ENCODE measurements around the gene SCN4B.
A peak's percentile ranks its signal among the peaks of the same experiment; 100 is the strongest.
"Not testable (repeated sequence)": the region's sequence is repeated elsewhere in the genome, so short reads cannot be mapped to it uniquely, and the experiment has no call there.

SCN4B gene, protein sequence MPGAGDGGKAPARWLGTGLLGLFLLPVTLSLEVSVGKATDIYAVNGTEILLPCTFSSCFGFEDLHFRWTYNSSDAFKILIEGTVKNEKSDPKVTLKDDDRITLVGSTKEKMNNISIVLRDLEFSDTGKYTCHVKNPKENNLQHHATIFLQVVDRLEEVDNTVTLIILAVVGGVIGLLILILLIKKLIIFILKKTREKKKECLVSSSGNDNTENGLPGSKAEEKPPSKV
- 0 reads per million in 2 experiments for total RNA-seq

DNA sequence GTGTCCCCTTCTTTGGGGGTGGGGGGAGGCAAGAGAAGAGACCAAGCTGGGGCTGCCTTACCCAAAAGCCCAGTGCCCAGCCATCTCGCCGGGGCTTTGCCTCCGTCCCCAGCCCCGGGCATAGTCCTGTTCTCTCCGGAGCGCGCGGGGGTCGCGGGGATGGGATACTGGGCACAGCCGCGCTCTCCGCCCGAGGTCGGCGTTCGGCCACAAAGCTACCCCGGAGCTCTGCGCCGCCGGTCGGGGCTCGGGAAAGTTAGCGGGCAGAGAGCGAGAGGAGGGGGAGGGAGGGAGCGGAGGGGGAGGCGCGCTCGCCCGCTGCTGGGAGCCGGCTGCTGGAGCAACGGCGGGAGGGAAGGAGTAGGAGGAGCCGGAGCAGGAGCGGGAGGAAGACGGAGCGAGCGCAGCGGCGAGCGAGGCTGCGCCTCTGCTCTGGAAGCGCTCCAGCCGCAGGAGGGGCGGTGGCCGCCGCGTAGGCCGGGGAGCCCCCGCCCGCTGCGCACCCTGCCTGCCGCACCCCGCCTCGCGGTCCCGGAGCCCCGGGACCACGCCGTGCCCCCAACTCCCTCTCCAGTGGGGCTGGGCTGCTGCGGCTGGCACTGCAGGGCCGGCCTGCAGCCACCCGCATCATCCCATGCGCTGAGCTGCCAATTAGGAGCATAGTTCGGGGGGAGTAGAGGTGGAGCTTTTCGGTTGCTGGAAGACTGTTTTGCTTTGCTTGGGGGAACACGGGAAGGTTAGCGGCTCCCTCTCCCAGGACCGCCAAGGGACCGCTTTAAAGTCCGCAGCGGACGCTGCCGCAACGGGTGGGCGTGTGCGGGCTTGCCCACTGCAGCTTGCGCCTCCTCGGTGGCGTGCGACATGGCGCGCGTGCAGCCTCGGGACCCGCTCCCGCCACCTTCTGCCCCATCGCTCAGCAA is at the start of gene SCN4B:
Gene SCN4B, minus strand, starts transcription at position 272 of the 920 bp plus-strand sequence. Its CDS starts 150 bp downstream, at position 122.
- no peak for DNase-seq (ENCODE audit: low read depth)

DNA sequence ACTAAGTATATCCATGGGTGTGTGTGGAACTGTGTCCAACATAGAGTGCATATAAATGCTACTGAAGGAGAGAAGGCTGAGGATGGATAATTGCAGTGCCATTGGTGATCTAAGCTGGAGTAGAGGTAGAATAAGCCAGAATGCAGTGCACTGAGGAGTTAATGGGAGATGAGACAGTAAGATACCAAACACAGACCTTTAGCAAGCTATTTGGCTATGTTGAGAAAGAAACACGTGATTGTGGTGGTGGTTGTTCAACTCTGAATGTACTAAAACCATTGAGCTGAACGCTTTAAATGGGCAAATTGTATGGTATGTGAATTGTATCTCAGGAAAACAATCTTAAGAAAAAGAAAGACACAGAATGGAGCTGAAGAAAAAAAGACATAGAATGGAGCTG is 49.3 kb upstream of the SCN4B start:
- DNase-seq (ENCODE audit: low read depth): no peak

DNA sequence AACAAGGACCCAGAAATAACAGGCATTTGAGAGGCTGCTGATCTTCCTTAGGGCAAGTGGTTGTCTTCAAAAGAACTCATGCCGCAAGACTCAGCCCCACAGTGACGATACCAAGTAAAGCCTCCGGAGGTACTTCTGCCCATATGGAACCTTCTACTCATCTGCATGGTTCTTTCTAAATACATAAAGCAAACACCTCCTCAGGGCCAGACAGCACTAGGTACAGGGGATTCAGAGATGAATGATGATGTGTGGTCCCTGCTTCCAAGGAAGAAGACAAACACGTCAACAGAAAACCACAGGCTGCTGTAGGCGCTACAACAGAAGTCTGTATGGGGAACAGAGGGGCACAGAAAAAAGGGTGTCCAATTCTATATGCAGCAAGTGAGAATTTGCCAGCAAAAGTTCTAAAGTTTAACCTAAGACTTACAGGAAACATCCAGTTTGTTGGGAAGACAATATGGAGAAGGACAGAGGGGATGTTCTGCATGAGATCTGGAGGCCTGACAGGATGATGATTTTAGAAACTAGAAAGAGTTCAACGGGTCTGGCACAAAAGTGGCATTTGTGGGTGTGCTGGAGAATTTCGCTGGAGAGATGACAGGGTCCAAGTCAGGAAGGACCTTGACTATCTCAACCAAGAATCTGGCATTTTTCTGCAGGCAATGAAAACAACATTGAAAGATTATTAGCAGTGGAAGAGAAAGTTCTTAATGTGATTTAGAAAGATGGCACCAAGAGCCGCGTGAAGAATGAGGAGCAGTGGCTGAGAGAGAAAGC is 48.5 kb upstream of the SCN4B start:
- DNase-seq (ENCODE audit: low read depth): no peak

DNA sequence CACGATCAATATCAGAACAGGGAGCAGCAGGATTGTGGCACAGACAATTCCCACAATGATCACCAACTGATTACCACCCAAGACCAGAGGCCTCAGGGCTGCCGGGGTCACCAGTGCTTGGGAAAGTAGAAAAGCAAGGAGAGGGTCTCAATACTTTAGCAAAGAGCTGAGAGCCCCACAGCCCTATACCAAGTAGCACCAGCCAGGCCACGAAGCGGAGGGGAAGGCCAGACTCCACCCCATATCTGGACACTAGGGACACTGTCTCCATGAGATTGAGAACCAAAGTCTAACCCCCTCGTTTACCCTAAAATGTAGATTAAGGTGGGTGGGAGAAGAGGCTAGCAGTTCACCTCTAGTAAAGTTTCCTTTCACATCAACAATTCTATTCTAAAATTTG is 47.9 kb upstream of the SCN4B start:
- DNase-seq (ENCODE audit: low read depth): no peak

DNA sequence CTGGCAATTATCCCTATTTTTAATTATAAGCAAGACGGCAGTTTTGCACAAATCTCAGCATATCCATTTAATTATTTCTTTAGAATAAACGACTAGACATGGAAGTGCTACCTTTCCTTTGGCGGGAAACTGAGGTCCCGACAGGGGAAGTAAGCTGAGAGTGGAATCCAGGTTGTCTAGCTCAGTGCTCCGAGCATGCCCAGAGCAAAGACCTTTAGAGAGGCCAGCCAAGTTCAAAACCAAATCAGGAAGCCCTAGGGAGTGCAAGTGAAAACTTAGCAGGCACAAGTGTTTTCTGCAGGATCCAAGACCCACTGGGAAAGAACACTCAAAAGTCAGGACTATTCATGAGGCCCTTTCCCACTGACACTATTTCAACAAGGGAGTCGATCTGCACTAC is 46.5 kb upstream of the SCN4B start:
- DNase-seq (ENCODE audit: low read depth): no peak

DNA sequence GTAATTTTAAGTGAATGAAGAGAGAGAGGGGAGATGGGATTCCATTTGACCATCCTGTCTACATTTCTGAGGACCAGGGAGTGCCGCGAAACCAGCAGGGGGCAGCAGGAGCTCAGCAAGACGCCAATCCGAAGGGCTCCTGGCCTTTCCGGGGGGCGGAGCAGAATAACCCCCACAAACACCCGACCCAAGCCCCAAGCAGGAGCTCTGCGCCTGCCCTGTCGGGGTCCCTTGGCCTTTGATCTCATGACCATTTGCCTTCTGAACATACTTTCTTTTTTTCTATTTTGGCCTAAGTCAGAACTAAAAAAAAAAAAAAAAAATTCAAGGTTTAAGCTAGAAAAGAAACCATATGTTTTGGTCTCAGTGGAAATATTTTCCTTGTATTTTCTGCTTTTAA is 45.7 kb upstream of the SCN4B start:
- DNase-seq (ENCODE audit: low read depth): peak; percentile 75

DNA sequence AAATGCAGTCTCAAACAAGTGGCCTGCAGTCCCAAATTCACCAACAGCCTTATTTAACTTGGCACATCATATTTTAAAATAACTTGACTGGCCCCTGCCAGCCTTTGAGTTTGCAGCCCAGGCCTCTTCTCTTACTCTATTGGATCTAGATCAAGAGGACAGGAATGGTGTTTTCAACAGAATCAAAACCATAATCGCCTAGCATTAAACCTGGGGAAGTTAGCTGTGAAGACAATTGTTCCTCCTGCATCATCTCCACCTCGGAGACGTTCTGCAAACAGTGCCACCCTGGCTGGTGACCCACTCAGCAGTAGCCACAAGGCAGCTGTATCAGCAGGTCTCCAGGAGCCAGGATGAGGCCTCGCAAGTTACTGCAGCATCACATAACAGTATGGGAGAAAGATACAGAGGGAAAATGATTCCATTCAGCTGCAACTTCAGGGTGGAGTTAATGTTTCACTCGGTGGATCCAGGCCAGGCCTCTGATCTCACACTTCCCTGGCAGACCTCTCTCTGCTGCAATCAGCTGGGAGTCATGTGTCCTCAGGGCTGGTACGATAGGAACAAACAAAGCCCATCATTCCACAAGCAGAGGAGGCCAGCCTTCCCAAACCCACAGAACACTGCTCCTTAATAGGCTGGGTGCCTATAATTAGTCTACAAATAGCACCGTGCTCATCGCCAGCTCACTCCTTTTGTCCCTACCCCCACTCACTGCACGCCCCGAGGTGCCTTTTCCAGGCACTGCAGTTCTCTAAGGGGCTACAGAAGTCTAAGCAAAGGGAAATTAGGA is 42.4 kb upstream of the SCN4B start:
- no peak for DNase-seq (ENCODE audit: low read depth)

DNA sequence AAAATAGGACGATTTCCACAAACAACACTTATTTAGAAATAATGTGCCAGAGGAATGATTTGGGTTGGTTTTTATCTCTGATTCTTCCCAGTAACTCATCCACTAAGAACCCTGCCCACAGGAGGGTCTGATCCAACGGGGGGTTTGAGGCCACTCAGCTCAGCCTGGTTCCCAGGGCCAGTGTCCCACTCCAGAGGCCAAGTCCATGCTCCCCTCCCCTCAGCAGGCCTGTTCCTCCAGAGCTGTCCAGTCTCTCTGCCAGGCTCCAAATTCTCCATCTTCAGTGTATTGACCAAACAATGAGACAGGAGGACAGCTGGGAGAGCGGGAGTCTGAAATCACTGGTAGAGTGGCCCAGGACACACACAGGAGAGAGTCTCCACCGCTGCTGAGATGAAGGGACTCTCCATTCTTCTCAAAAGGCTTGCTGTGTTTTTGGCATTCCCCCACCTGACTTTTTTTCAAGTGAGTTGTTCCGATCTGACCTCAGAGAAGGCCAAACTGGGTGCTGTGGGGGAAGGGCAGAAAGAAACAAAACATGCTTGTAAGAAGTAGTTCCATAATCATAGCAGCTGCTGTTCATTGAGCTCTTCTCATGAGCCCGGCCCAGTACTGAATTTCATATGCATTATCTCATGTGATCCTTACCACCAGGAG is 41.4 kb upstream of the SCN4B start:
- DNase-seq (ENCODE audit: low read depth): no peak

DNA sequence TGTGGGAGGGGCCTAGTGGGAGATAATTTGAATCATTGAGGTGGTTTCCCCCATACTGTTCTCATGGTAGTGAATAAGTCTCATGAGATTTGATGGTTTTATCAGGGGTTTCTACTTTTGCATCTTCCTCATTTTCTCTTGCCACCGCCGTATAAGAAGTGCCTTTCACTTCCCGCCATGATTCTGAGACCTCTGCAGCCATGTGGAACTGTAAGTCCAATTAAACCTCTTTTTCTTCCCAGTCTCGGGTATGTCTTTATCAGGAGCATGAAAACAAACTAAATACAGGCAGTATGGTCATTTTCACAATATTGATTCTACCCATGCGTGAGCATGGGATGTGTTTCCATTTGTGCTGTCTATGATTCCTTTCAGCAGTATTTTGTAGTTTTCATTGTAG is 40.2 kb upstream of the SCN4B start:
- not testable (repeated sequence) for DNase-seq (ENCODE audit: low read depth)

DNA sequence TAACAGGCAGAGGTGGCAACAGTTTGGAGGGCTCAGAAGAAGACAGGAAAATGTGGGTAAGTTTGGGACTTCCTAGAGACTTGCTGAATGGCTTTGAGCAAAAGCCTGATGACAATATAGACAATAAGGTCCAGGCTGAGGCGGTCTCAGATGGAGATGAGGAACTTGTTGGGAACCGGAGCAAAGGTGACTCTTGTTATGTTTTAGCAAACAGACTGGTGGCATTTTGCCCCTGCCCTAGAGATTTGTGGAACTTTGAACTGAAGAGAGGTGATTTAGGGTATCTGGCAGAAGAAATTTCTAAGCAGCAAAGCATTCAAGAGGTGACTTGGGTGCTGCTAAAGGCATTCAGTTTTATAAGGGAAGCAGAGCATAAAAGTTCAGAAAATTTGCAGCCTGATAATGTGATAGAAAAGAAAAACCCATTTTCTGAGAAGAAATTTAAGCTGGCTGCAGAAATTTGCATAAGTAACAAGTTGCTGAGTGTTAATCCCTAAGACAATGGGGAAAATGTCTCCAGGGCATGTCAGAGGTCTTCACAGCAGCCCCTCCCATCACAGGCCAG is 38.4 kb upstream of the SCN4B start:
- not testable (repeated sequence) for DNase-seq (ENCODE audit: low read depth)

DNA sequence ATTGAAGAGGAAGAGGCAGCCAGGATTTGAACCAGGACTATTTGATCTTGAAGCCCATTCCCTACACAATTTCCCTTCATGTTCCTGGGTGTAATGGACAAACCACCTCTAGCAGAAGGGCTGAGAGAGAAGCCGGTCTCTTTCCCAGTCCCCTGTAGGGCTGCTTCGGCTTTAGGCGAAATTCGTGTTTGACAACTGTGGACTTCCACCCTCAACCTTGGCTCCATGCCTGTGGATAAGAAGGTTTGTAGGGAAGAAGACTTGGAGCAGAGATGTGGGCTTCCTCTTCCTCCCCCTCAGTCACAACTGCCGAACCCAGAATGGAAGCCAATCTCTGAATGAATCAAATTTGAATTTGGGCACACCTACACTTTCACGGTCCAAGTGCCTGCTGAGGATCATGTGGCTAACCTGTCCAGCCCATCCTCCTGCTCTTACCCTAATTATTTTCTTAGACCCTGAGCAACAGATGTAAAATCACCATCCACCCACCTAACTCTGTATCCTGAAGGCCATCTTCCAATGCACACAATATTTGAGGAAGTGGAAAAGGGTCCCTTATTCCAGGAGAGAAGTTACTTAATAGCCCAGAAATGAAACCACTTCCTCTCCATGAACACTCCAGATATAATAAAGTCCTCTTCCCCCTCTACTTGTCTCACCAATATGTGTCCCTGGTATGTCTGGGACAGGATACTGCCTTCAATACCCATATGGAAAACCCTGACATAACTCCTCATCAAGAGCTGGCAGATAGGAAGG is 33.9 kb upstream of the SCN4B start:
- DNase-seq (ENCODE audit: low read depth): no peak

DNA sequence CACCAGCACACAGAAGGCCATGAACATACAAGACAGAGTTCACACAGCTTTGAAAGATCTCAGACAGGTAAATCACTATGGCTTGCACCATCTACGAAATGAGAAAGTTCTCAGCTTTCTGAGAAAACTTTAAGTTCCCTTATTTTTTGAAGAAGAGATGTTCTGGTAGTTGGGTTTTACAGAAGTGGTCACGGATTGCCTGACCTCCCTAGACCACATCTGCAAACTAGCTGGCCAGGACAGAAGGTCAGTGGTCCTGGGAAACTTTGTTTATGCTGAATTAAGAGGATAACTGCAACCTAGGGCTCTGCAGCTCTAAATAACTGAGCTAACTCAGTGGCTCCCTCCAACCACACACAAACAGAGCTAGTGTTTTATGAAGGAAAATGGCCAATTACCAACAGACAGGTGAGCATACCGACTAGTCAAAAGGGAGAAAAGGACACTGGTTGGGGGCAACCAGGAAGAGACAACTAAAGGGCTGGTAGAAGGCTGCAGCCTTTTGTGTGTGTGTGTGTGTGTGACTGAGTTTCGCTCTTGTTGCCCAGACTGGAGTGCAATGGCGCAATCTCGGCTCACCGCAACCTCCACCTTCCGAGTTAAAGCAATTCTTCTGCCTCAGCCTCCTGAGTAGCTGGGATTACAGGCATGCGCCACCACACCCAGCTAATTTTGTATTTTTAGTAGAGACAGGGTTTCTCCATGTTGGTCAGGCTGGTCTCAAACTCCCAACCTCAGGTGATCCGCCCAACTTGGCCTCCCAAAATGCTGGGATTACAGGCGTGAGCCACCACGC is 32.4 kb upstream of the SCN4B start:
- no peak for DNase-seq (ENCODE audit: low read depth)

DNA sequence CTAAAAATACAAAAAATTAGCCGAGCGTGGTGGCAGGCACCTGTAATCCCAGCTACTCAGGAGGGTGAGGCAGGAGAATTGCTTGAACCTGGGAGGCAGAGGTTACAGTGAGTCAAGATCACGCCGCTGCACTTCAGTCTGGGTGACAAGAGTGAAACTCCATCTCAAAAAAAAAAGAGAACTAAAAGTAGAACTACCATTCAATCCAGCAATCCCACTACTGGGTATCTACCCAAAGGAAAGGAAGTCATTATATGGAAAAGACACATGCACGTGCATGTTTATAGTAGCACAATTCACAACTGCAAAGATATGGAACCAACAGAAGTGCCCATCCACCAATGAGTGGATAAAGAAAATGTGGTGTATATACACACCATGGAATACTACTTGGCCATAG is 31.1 kb upstream of the SCN4B start:
- DNase-seq (ENCODE audit: low read depth): not testable (repeated sequence)

DNA sequence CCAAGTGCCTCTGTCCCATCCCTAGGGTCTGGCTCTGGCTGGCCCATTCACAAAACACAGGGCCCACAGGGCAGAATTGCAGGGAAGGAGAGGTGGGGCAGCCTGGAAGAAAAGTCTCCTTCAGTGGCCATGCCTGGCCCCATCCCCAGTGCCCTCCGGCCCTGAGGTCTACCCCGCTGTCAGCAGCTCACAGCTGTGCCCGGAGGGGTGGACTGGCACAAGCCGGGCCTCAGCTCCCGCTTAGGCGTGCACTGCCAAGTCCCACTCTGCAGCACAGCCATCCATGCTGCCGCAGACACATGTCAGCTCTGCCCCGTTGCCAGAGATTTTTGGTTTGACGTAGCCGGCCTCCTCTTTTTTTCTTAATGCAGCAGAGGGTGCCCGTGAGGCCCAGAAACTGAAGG is 27.7 kb upstream of the SCN4B start:
- no peak for DNase-seq (ENCODE audit: low read depth)

DNA sequence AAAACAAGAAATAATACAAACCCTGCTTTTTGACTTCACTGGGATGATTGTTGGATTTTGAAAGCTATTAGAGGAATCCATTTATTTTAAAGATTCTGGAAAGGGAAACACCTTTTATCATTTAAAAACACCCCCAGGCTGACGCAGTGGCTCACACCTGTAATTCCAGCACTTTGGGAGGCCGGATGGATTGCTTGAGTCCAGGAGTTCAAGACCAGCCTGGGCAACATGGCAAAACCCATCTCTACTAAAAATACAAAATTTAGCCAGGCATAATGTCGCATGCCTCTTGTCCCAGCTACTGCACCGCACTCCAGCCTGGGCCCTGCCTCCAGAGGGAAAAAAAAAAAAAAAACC is 24.1 kb upstream of the SCN4B start:
- DNase-seq (ENCODE audit: low read depth): no peak

DNA sequence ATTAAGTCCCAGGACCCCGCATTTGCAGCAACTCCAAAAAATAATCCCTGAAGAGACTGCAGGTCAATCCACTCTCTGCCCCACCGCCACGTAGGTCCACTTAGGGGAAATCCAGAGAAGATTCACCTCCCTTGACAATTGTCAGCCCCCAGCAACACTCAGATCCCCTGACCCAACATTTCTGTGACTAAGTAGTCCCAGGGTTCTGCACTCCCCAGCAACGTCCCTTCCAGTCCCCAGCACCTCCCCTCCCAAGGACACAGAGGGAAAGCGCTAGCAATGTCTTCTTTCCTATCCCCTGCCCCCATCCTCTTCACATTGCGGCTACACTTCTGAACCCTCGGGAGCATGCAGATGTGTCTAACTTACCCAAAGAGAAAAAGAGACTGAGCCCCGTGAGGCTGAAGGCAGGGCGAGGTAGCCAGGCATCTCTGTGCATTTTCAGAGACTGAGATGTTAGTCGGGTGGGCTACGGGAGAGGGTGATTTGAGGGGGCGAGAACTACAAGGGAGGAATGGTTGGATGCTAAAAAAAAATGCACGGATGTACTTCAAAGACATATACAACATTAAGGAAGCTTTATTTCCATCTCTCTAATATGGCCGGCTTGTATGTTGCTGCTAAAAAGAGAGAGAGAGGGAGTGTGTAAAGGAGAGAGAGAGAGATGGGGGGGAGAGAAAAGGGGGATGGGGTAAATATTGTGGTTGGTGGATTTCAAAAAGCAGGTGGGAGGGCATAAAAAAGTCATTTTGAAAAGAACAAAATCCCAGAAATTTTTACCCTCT is 23.6 kb upstream of the SCN4B start, which contains the start of gene SCN2B:
Gene SCN2B, minus strand, starts transcription at position 647 of the 785 bp plus-strand sequence. Its CDS starts 208 bp downstream, at position 439.
- DNase-seq (ENCODE audit: low read depth): no peak

DNA sequence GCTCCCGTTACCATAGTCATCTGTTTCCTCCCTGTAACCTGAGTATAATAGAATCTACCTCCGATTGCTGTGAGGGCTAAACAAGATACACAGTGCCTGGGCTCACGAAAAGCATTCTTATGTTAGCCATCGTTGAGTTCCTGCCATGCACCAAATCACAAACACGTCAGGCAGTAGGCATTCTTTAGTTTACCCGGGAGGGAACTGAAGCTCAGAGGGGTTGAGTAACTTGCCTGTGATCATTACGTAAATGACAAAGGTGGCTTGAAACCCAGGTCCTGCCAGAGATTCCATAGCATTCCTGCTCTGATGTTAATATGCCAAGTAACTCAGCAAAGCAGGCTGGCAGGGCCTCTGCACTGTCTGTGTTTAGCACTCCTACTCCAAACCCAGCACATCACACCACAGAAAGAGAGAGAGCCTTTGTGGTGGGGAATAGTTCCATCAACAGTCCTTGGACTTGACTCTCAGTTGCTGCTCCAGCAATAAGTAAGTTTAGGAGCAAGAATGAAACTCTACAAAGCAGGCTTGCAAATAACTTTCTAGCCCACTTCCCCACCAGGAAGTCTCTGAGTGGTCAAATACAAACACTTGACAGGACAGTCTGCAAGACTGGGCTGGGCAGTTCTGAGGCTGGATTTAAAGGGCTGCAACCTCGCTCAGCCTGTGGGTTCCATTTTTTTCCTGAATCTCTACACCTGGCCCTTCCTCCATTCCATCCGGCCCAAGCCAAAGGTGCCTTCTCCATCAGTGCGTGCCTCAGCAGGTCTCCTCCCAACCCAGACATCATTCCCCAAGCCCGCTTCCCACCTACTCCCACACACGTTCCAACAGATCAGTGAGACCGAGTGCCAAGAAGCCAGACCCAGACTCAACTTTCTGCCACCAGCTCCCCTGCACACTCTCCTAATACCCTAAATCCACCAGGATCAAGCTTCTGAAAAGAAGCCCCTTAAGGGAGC is 22.7 kb upstream of the SCN4B start:
- DNase-seq (ENCODE audit: low read depth): no peak

Measured in T follicular helper cell (primary cell).